Adrenal gland (tissue), 5 donors: ENCODE results near the gene UBA3.

Source experiments
- CTCF ChIP-seq, 6 experiments: fragments of 450-650 bp in 4 of 6; fragments of 200-600 bp in 2 of 6; sonication (generic) in 1 of 6; IDR thresholded peaks; 1 replicate in 5 of 6; 2 replicates in 1 of 6; pipeline versions ENCODE4 v1.5.1 to v1.8.0; 2016 to 2021; ENCODE audit warnings: antibody characterized with exemption in 6 of 6, mild to moderate bottlenecking in 2 of 6, moderate library complexity in 1 of 6
- POLR2A ChIP-seq, 2 donors: fragments of 450-650 bp; IDR thresholded peaks; one replicate each; pipeline ENCODE4 v1.6.1; 2017; ENCODE audit warnings: antibody characterized with exemption in 2 of 2, mild to moderate bottlenecking in 2 of 2, moderate library complexity in 1 of 2
- donor health status: DM: no; HTN: no; CAD: no.

GRCh38 chr3:69116897-69117296, 36.7 kb upstream of the UBA3 start:
- TF ChIP-seq CTCF (IDR thresholded peaks at IDR 0.05): no peak
- TF ChIP-seq POLR2A (IDR thresholded peaks at IDR 0.05): no peak
